Panc1 (cell line): ENCODE measurements around the gene DOCK1. TPM values are rescaled to one million over a fixed set of nuclear protein-coding genes. Genes with fewer than 3 reads are reported as not detected.

Experiments
- ATAC-seq: fragments of 200-7000 bp; cut with Tn5 transposase; 2 replicates; pipeline ENCODE4 v1.9.1; 2020; ENCODE audit warnings: mild to moderate bottlenecking, moderate library complexity
- BruUV-seq: library from RNA; stranded (reverse); fragments of 400-500 nt; replicated peaks from 2 replicates; lab custom pipeline; 2021; lab: Mats Ljungman, UMichigan
- CTCF ChIA-PET: fragments of 300-600 bp; sonication (Branson Sonifier 250); formaldehyde crosslinking; loops from one replicate; lab custom pipeline; 2022; ENCODE audit warnings: antibody characterized with exemption; lab: Charles Lee
- POLR2A ChIA-PET: fragments of 300-600 bp; sonication (Branson Sonifier 250); formaldehyde crosslinking; loops from one replicate; lab custom pipeline; 2022; ENCODE audit warnings: antibody characterized with exemption; lab: Charles Lee
- DNase-seq: peaks from one replicate; pipeline ENCODE4 v3.0.0-alpha.2; 2010; ENCODE audit warnings: low read depth, low spot score
- H3K27ac ChIP-seq: 2 replicates; pipeline ENCODE4 v1.5.1; 2011; ENCODE audit warnings: mild to moderate bottlenecking, low read length, inconsistent platforms
- H3K27me3 ChIP-seq: fragments of 200-500 bp; sonication (Bioruptor generic); 2 replicates; pipeline ENCODE4 v1.6.0; 2014; ENCODE audit warnings: low read length, inconsistent platforms; ENCODE audit not compliant: control insufficient read depth, insufficient read depth
- H3K36me3 ChIP-seq: fragments of 200-500 bp; sonication (Bioruptor generic); 2 replicates; pipeline ENCODE4 v1.5.1; 2014; ENCODE audit warnings: inconsistent platforms, mild to moderate bottlenecking, low read length, moderate library complexity; ENCODE audit not compliant: control insufficient read depth, insufficient read depth
- H3K4me1 ChIP-seq: 2 replicates; pipeline ENCODE4 v1.5.1; 2011; ENCODE audit warnings: inconsistent platforms, mild to moderate bottlenecking, low read length, moderate library complexity; ENCODE audit not compliant: control insufficient read depth, insufficient read depth
- H3K4me3 ChIP-seq, 2 experiments: 2 replicates each; pipeline ENCODE4 v1.5.1; 2011 to 2012; ENCODE audit warnings: low read depth in 2 of 2, low read length in 2 of 2, mild to moderate bottlenecking in 2 of 2, inconsistent platforms in 1 of 2, moderate library complexity in 1 of 2
- H3K9me3 ChIP-seq: fragments of 200-500 bp; sonication (Bioruptor generic); 2 replicates; pipeline ENCODE4 v1.5.1; 2014; ENCODE audit warnings: low read depth, mild to moderate bottlenecking, inconsistent platforms, low read length, moderate library complexity; ENCODE audit not compliant: control insufficient read depth, insufficient read depth
- POLR2AphosphoS5 ChIP-seq: IDR thresholded peaks from 2 replicates; pipeline ENCODE4 v1.6.1; 2012; ENCODE audit warnings: mild to moderate bottlenecking, low read depth, low read length, moderate library complexity
- SIN3A ChIP-seq: IDR thresholded peaks from 2 replicates; pipeline ENCODE4 v1.6.1; 2012; ENCODE audit warnings: low read depth, mild to moderate bottlenecking, low read length, moderate library complexity, borderline replicate concordance; ENCODE audit not compliant: insufficient read depth
- TCF7L2 ChIP-seq: IDR thresholded peaks from 2 replicates; pipeline ENCODE4 v1.6.1; 2011; ENCODE audit warnings: mild to moderate bottlenecking, low read depth, low read length, inconsistent platforms
- in situ Hi-C: cut with HindIII; loops from 2 replicates; pipeline ENCODE4 v1.10.0; 2016; ENCODE audit warnings: low sequenced_read_pairs, low pct_unique_long_range_greater_than_20kb
- intact Hi-C: fragments of 100-400 bp; cut with micrococcal nuclease; formaldehyde crosslinking; loops from one replicate; pipeline ENCODE4 v1.10.0; 2022; ENCODE audit not compliant: unreplicated experiment
- total RNA-seq: library from RNA; stranded (reverse); gene quantifications from one replicate; pipeline ENCODE4 v1.2.1, GENCODE V29; 2021; ENCODE audit not compliant: unreplicated experiment
- TF ChIP-seq, protein P1 (sequence below): fragments of 450-650 bp; IDR thresholded peaks from 2 replicates; pipeline ENCODE4 v1.5.1; 2017; ENCODE audit warnings: mild to moderate bottlenecking
- TF ChIP-seq, protein P2 (sequence below), 2 experiments: IDR thresholded peaks; 2 replicates each; pipeline ENCODE4 v1.6.1; 2011 to 2012; ENCODE audit warnings: low read depth in 2 of 2, control low read depth in 1 of 2, low read length in 1 of 2, mild to moderate bottlenecking in 1 of 2, moderate library complexity in 1 of 2; ENCODE audit not compliant: insufficient read depth in 1 of 2

The DOCK1 gene
- total RNA-seq, 1 experiment from 2014 or later = 67.6 TPM

DNA sequence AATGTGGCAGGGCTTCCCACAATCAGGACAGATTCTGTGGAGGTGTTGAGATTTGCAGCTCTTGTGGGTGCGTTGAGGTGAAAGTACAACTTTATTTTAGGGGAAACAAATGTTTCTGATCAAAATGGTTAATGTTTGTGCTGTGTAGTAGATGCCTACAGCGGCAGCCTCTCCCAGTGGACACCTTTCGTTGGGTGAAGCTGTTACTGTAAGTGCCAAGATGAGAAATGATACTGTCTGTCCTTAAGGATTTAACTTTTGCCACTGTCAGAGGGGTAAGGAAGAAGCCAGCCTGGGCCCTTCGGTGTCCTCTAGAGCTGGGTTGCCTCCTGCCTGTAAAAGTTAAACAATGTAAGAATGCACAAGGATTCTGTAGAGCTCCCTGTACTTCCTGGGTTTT is 27.9 kb downstream of the DOCK1 start:
- BruUV-seq = no TSS peak
- DNase-seq = no peak
- CTCF ChIA-PET = no interaction called here
- H3K27me3 ChIP-seq = no peaks in the 10 kb centered on the region
- H3K27ac ChIP-seq = no peak overlapping the region
- peaks cover 4% of the 10 kb centered on the region for H3K4me1 ChIP-seq
- TF ChIP-seq POLR2AphosphoS5 (no peak), TCF7L2 (no peak), SIN3A (no peak)
- TF ChIP-seq, protein P1, sequence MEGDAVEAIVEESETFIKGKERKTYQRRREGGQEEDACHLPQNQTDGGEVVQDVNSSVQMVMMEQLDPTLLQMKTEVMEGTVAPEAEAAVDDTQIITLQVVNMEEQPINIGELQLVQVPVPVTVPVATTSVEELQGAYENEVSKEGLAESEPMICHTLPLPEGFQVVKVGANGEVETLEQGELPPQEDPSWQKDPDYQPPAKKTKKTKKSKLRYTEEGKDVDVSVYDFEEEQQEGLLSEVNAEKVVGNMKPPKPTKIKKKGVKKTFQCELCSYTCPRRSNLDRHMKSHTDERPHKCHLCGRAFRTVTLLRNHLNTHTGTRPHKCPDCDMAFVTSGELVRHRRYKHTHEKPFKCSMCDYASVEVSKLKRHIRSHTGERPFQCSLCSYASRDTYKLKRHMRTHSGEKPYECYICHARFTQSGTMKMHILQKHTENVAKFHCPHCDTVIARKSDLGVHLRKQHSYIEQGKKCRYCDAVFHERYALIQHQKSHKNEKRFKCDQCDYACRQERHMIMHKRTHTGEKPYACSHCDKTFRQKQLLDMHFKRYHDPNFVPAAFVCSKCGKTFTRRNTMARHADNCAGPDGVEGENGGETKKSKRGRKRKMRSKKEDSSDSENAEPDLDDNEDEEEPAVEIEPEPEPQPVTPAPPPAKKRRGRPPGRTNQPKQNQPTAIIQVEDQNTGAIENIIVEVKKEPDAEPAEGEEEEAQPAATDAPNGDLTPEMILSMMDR = no peak
- TF ChIP-seq, protein P2, sequence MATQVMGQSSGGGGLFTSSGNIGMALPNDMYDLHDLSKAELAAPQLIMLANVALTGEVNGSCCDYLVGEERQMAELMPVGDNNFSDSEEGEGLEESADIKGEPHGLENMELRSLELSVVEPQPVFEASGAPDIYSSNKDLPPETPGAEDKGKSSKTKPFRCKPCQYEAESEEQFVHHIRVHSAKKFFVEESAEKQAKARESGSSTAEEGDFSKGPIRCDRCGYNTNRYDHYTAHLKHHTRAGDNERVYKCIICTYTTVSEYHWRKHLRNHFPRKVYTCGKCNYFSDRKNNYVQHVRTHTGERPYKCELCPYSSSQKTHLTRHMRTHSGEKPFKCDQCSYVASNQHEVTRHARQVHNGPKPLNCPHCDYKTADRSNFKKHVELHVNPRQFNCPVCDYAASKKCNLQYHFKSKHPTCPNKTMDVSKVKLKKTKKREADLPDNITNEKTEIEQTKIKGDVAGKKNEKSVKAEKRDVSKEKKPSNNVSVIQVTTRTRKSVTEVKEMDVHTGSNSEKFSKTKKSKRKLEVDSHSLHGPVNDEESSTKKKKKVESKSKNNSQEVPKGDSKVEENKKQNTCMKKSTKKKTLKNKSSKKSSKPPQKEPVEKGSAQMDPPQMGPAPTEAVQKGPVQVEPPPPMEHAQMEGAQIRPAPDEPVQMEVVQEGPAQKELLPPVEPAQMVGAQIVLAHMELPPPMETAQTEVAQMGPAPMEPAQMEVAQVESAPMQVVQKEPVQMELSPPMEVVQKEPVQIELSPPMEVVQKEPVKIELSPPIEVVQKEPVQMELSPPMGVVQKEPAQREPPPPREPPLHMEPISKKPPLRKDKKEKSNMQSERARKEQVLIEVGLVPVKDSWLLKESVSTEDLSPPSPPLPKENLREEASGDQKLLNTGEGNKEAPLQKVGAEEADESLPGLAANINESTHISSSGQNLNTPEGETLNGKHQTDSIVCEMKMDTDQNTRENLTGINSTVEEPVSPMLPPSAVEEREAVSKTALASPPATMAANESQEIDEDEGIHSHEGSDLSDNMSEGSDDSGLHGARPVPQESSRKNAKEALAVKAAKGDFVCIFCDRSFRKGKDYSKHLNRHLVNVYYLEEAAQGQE (IDR thresholded peaks at IDR 0.05; ENCODE audit: insufficient read depth in 1 of 2, low read depth in 2 of 2, low read length in 1 of 2) = no peak
- ATAC-seq = no peak
- H3K36me3 ChIP-seq = no peaks in the 10 kb centered on the region
- intact Hi-C loops (no loop called here), in situ Hi-C loops (no loop called here)
- POLR2A ChIA-PET = no interaction called here
- no peaks in the 10 kb centered on the region; the same call in 1 of the 2 replicates for H3K9me3 ChIP-seq
- no peak overlapping the region for H3K4me3 ChIP-seq

DNA sequence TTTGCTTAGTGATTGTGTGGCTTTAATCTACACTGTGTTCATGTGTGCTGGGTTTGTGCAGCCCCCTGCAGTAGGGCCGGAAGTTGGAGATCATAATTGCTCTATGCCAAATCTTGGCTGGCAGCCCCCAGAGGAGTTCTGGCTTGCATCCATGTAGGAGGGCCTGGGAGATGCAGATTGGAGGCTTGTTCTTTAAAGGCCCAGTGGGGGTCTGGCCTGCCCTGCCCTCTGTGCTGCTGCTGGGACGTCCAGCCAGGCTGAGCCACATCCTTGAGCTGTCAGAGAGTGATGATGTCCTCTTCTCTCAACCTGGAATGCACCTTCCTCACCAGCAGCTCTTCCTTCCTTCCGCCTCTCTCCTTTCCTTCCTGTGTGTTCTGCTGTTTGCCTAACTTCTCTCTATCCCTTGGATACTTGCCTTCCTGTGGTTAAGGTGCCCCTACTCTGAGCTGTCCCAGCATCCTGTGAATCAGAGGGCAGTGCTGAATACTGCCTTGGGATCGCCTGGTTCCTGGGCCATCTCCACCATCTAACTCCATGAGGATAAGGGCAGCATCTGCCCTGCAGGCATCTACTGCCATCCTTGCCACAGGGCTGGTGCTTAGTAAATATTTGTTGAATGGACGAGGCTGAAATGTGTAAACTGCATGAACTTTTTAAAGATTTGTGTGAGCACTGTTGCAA is 30.2 kb downstream of the DOCK1 start:
- H3K9me3 ChIP-seq = no peaks in the 10 kb centered on the region; the same call in 1 of the 2 replicates
- no peak overlapping the region for H3K27ac ChIP-seq
- no TSS peak for BruUV-seq
- H3K36me3 ChIP-seq = no peaks in the 10 kb centered on the region
- POLR2A ChIA-PET = interaction anchor here (0.6 kb wide), 1 partner anchor 61 kb away, joined by 12 read pairs; no protein-coding TSS in a partner anchor
- TF ChIP-seq, protein P1 = no peak
- TF ChIP-seq SIN3A = no peak
- TF ChIP-seq, protein P2 (IDR thresholded peaks at IDR 0.05; ENCODE audit: insufficient read depth in 1 of 2, low read depth in 2 of 2, low read length in 1 of 2) = no peak
- no peak for TF ChIP-seq TCF7L2
- TF ChIP-seq POLR2AphosphoS5 = no peak
- no peaks in the 10 kb centered on the region for H3K27me3 ChIP-seq
- DNase-seq (no peak), ATAC-seq (peak; percentile 54; the same call in 1 of the 2 replicates)
- CTCF ChIA-PET = no interaction called here
- in situ Hi-C loops = no loop called here
- peaks cover 4% of the 10 kb centered on the region; the same call in 1 of the 2 replicates for H3K4me1 ChIP-seq
- intact Hi-C loops = no loop called here
- H3K4me3 ChIP-seq = no peak overlapping the region
